GM12878 (cell line): Measurements from ENCODE around the gene GRHL1. TPM values are rescaled to one million over a fixed set of nuclear protein-coding genes. Genes with fewer than 3 reads are reported as not detected.

ENCODE experiments used
- ATAC-seq: fragments of 200-7000 bp; cut with Tn5 transposase; 3 replicates; pipeline ENCODE4 v1.9.1; 2020; ENCODE audit warnings: mild to moderate bottlenecking, moderate library complexity
- BruUV-seq: library from RNA; stranded (reverse); fragments of 400-500 nt; replicated peaks from 2 replicates; lab custom pipeline; 2021; lab: Mats Ljungman, UMichigan
- CTCF ChIA-PET: fragments of 300-600 bp; sonication (Branson Sonifier 250); formaldehyde crosslinking; extraction: SDS; loops from one replicate; lab custom pipeline; 2021; ENCODE audit warnings: inconsistent platforms; lab: Yijun Ruan, JAX
- POLR2A ChIA-PET: fragments of 350-600 bp; formaldehyde crosslinking; extraction: SDS; loops from one replicate; lab custom pipeline; 2021; ENCODE audit warnings: inconsistent platforms; lab: Charles Lee
- RAD21 ChIA-PET: fragments of 300-600 bp; sonication (Branson Sonifier 250); formaldehyde crosslinking; loops from one replicate; lab custom pipeline; 2023; ENCODE audit warnings: antibody characterized with exemption; ENCODE audit not compliant: unreplicated experiment; lab: Charles Lee
- SMC1A ChIA-PET: fragments of 300-600 bp; sonication (Branson Sonifier 250); formaldehyde crosslinking; loops from one replicate; lab custom pipeline; 2023; ENCODE audit not compliant: unreplicated experiment, uncharacterized antibody; lab: Charles Lee
- DNase-seq: peaks from one replicate; pipeline ENCODE4 v3.0.0-alpha.2; 2011; ENCODE audit warnings: low read depth, low spot score
- FAIRE-seq: peaks from 3 replicates; lab custom pipeline; 2011; peaks lifted over from hg19 to GRCh38; lab: Jason Lieb, UNC
- H2AFZ ChIP-seq: 2 replicates; pipeline ENCODE4 v1.6.0; 2011; ENCODE audit warnings: low read depth, low read length, control low read depth; ENCODE audit not compliant: control insufficient read depth
- H3K27ac ChIP-seq: 2 replicates; pipeline ENCODE4 v1.5.1; 2011; ENCODE audit warnings: control low read depth; ENCODE audit not compliant: control insufficient read depth, insufficient read depth
- H3K27me3 ChIP-seq, 2 experiments: replicated peaks in 1 of 2; 2 replicates each; pipeline versions ENCODE4 v1.6.0 to v1.6.1; 2011; ENCODE audit warnings: low read length in 1 of 2; ENCODE audit not compliant: control insufficient read depth in 2 of 2, insufficient read depth in 2 of 2
- H3K36me3 ChIP-seq, 2 experiments: 2 replicates each; pipeline ENCODE4 v1.5.1; 2011; ENCODE audit warnings: low read length in 1 of 2; ENCODE audit not compliant: control insufficient read depth in 2 of 2, insufficient read depth in 2 of 2
- H3K4me1 ChIP-seq: 2 replicates; pipeline ENCODE4 v1.6.1; 2011; ENCODE audit warnings: mild to moderate bottlenecking, low read length, moderate library complexity, mixed read lengths; ENCODE audit not compliant: control insufficient read depth, insufficient read depth
- H3K4me2 ChIP-seq: 2 replicates; pipeline ENCODE4 v1.6.0; 2011; ENCODE audit warnings: control low read depth; ENCODE audit not compliant: control insufficient read depth, insufficient read depth
- H3K4me3 ChIP-seq: fragments of 200-600 bp; sonication (generic); 2 replicates; pipeline ENCODE4 v1.5.1; 2016
- H3K79me2 ChIP-seq: 2 replicates; pipeline ENCODE4 v1.6.0; 2011; ENCODE audit warnings: low read length; ENCODE audit not compliant: control insufficient read depth, insufficient read depth
- H3K9ac ChIP-seq: 2 replicates; pipeline ENCODE4 v1.8.0; 2011; ENCODE audit warnings: low read length, control low read depth, mixed read lengths; ENCODE audit not compliant: control insufficient read depth, insufficient read depth
- H3K9me3 ChIP-seq: replicated peaks from 3 replicates; pipeline ENCODE4 v1.5.1; 2011; ENCODE audit warnings: mild to moderate bottlenecking, low read length; ENCODE audit not compliant: control insufficient read depth, insufficient read depth
- H4K20me1 ChIP-seq: 2 replicates; pipeline ENCODE4 v1.6.0; 2011; ENCODE audit not compliant: control insufficient read depth, insufficient read depth
- HCFC1 ChIP-seq: fragments of 150-350 bp; IDR thresholded peaks from 2 replicates; pipeline ENCODE4 v1.6.1; 2014; ENCODE audit warnings: low read length
- RAD21 ChIP-seq: IDR thresholded peaks from 2 replicates; pipeline ENCODE4 v1.6.1; 2011; ENCODE audit warnings: mild to moderate bottlenecking, low read depth, low read length, moderate library complexity; ENCODE audit not compliant: insufficient read depth
- RAD51 ChIP-seq: fragments of 450-650 bp; IDR thresholded peaks from 2 replicates; pipeline ENCODE4 v1.6.1; 2016; ENCODE audit warnings: moderate library complexity, mild to moderate bottlenecking, inconsistent platforms
- RELA ChIP-seq: fragments of 450-650 bp; IDR thresholded peaks from 2 replicates; pipeline ENCODE4 v1.8.0; 2014; ENCODE audit warnings: borderline replicate concordance; ENCODE audit not compliant: partially characterized antibody
- SUZ12 ChIP-seq: fragments of 200-600 bp; sonication (generic); IDR thresholded peaks from one replicate; pipeline ENCODE4 v1.6.1; 2018; ENCODE audit warnings: antibody characterized with exemption, mild to moderate bottlenecking; ENCODE audit not compliant: unreplicated experiment
- ZNF217 ChIP-seq: fragments of 450-650 bp; IDR thresholded peaks from 2 replicates; pipeline ENCODE4 v1.6.1; 2017; ENCODE audit warnings: antibody characterized with exemption, mild to moderate bottlenecking
- WGBS: methylation state at CpG from one replicate; pipeline ENCODE4 v1.1.6; 2016; ENCODE audit warnings: low lambda C conversion rate; ENCODE audit not compliant: insufficient replicate concordance, insufficient coverage; ENCODE audit errors: missing lambda C conversion rate; 5-methylcytosine and 5-hydroxymethylcytosine counted together
- in situ Hi-C: fragments of 300-500 bp; cut with MboI; formaldehyde crosslinking; loops from 9 replicates; pipeline ENCODE4 v1.14.3; 2018; ENCODE audit warnings: mixed read lengths
- intact Hi-C: fragments of 100-400 bp; cut with micrococcal nuclease; formaldehyde crosslinking; loops from one replicate; pipeline ENCODE4 v1.14.2; 2022; ENCODE audit not compliant: unreplicated experiment
- polyA plus RNA-seq, 11 experiments: library from polyadenylated mRNA; depleted of rRNA in 4 of 11; unstranded in 6 of 11; stranded (reverse) in 5 of 11; fragments of >200 nt; fragmentation: Nextera tagmentation in 4 of 11; fragmentation: Illumina TruSeq in 1 of 11; extraction: Ambion mirVana in 4 of 11; extraction: Trizol in 1 of 11; gene quantifications; 1 replicate in 1 of 11; 2 replicates in 10 of 11; pipeline versions ENCODE4 v1.2.1 to v1.2.3, GENCODE V29; 2011 to 2016; ENCODE audit warnings: inconsistent platforms in 2 of 11, missing spikeins in 2 of 11, low read depth in 1 of 11
- total RNA-seq, 4 experiments: library from RNA; depleted of rRNA in 3 of 4; stranded (reverse); fragments of >200 nt in 3 of 4; fragmentation: Illumina TruSeq in 1 of 4; extraction: Trizol in 1 of 4; gene quantifications; 2 replicates each; pipeline versions ENCODE4 v1.2.1 to v1.2.3, GENCODE V29; 2013 to 2021

GRHL1 gene
- total and polyA plus RNA-seq, 10 of the 15 experiments (the other 5 are each of a cell fraction or from before 2014, with no cell fraction given) = 0.09 to 0.81 (median 0.28) TPM; not detected in 1

GRCh38 chr2:9984217-9984739, 32.8 kb downstream of the GRHL1 start (continued):
- TF ChIP-seq SUZ12 = no peak
- peak; percentile 60 for TF ChIP-seq RAD21

GRCh38 chr2:9984871-9985480, 33.5 kb downstream of the GRHL1 start:
- RAD21 ChIA-PET = interaction anchor here (0.6 to 5.9 kb wide), 31 partner anchors 11 to 450 kb away, joined by 3 to 70 read pairs (median 5); partner anchors contain the start of gene TAF1B
- CTCF ChIA-PET = interaction anchor here (0.6 to 7.1 kb wide), 62 partner anchors 10 to 807 kb away, joined by 3 to 164 read pairs (median 5); partner anchors contain the start of gene TAF1B
- TF ChIP-seq RELA (no peak), HCFC1 (no peak), RAD51 (no peak), ZNF217 (no peak)
- Histone ChIP-seq H3K4me2 (no peak overlapping the region), H3K79me2 (no peaks in the 10 kb centered on the region), H3K27ac (no peak overlapping the region), H3K4me1 (no peaks in the 10 kb centered on the region), H2AFZ (no peak overlapping the region), H3K4me3 (no peak overlapping the region), H4K20me1 (no peaks in the 10 kb centered on the region), H3K9ac (no peak overlapping the region), H3K9me3 (no peaks in the 10 kb centered on the region), H3K27me3 (no peaks in the 10 kb centered on the region), H3K36me3 (no peaks in the 10 kb centered on the region)
- in situ Hi-C loops (no loop called here), intact Hi-C loops (loop anchor here (1.0 kb wide), 1 partner anchor 63 kb away; no protein-coding TSS in a partner anchor)
- FAIRE-seq = no peak
- no TSS peak for BruUV-seq
- POLR2A ChIA-PET = interaction anchor here (0.6 to 1.5 kb wide), 3 partner anchors 34 to 106 kb away, joined by 3 to 4 read pairs (median 3); no protein-coding TSS in a partner anchor
- DNase-seq = no peak
- SMC1A ChIA-PET = interaction anchor here (0.5 to 4.7 kb wide), 33 partner anchors 9 to 678 kb away, joined by 3 to 46 read pairs (median 4); partner anchors contain the start of gene TAF1B
- 51% methylated on average over 6 of the region's 6 CpGs for WGBS
- no peak for ATAC-seq
